ENCODE results near the gene PUS7. TPM values are rescaled to one million over a fixed set of nuclear protein-coding genes. Genes with fewer than 3 reads are reported as not detected.
"Not testable (repeated sequence)": the region's sequence is repeated elsewhere in the genome, so short reads cannot be mapped to it uniquely, and the experiment has no call there.

Gene PUS7
- total RNA-seq, 1 experiment from 2014 or later = 30.7 TPM

GRCh38 chr7:105423987-105424386 is 98.1 kb downstream of the PUS7 start:
- no peaks in the 10 kb centered on the region for H3K9me3 ChIP-seq (ENCODE audit: control insufficient read depth, insufficient read depth, low read depth, low read length)
- no peak for TF ChIP-seq TCF7L2 (IDR thresholded peaks at IDR 0.05; ENCODE audit: low read depth, low read length)
- TF ChIP-seq, protein P1, sequence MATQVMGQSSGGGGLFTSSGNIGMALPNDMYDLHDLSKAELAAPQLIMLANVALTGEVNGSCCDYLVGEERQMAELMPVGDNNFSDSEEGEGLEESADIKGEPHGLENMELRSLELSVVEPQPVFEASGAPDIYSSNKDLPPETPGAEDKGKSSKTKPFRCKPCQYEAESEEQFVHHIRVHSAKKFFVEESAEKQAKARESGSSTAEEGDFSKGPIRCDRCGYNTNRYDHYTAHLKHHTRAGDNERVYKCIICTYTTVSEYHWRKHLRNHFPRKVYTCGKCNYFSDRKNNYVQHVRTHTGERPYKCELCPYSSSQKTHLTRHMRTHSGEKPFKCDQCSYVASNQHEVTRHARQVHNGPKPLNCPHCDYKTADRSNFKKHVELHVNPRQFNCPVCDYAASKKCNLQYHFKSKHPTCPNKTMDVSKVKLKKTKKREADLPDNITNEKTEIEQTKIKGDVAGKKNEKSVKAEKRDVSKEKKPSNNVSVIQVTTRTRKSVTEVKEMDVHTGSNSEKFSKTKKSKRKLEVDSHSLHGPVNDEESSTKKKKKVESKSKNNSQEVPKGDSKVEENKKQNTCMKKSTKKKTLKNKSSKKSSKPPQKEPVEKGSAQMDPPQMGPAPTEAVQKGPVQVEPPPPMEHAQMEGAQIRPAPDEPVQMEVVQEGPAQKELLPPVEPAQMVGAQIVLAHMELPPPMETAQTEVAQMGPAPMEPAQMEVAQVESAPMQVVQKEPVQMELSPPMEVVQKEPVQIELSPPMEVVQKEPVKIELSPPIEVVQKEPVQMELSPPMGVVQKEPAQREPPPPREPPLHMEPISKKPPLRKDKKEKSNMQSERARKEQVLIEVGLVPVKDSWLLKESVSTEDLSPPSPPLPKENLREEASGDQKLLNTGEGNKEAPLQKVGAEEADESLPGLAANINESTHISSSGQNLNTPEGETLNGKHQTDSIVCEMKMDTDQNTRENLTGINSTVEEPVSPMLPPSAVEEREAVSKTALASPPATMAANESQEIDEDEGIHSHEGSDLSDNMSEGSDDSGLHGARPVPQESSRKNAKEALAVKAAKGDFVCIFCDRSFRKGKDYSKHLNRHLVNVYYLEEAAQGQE (IDR thresholded peaks at IDR 0.05; ENCODE audit: insufficient read depth in 1 of 2, low read depth in 2 of 2, low read length in 1 of 2) = no peak
- TF ChIP-seq POLR2AphosphoS5 (IDR thresholded peaks at IDR 0.05; ENCODE audit: low read depth, low read length) = no peak
- intact Hi-C loops (cut with micrococcal nuclease; ENCODE audit: unreplicated experiment) = loop anchor here (10.0 kb wide), 1 partner anchor 309 kb away; no protein-coding TSS in a partner anchor
- ATAC-seq (no peak), DNase-seq (ENCODE audit: low read depth, low spot score) (no peak)
- no peaks in the 10 kb centered on the region for H3K36me3 ChIP-seq (ENCODE audit: control insufficient read depth, insufficient read depth, low read length)
- no peak overlapping the region for H3K4me3 ChIP-seq (ENCODE audit: low read depth in 2 of 2, low read length in 2 of 2)
- BruUV-seq (replicated peaks) = no TSS peak
- ChIA-PET POLR2A (interaction anchor here (0.7 kb wide), 1 partner anchor 148 kb away, joined by 9 read pairs; no protein-coding TSS in a partner anchor), CTCF (no interaction called here)
- in situ Hi-C loops (cut with HindIII; ENCODE audit: low pct_unique_long_range_greater_than_20kb, low sequenced_read_pairs) = no loop called here
- H3K27me3 ChIP-seq (ENCODE audit: control insufficient read depth, insufficient read depth, low read length) = no peaks in the 10 kb centered on the region
- H3K4me1 ChIP-seq (ENCODE audit: control insufficient read depth, insufficient read depth, low read length) = no peaks in the 10 kb centered on the region
- no peak overlapping the region for H3K27ac ChIP-seq (ENCODE audit: low read length)

DNA sequence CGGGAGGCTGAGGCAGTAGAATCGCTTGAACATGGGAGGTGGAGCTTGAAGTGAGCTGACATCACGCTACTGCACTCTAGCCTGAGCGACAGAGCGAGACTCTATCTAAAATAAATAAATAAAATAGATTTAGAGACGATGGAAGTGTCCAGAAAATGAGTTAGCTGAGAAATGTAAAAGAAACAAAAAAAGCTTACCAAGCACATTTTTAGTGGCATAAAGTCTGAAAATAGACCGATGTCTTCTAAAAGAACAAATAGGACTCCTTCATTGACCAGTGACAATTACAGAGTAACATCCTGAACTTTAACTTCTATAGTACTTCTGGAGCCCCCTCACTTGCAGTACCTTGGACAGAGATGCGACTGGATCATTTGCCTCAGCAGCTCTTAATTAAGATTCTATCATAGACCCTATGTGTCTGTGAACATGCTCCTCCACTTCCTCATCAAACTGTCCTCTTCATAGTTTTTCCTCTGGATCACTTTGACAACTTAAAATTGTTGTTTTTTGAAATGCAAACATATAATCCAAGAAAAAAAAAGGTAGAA is 108.1 kb downstream of the PUS7 start:
- CTCF ChIA-PET = no interaction called here
- Histone ChIP-seq H3K27ac (ENCODE audit: low read length) (no peak overlapping the region), H3K9me3 (ENCODE audit: control insufficient read depth, insufficient read depth, low read depth, low read length) (no peaks in the 10 kb centered on the region), H3K4me3 (ENCODE audit: low read depth in 2 of 2, low read length in 2 of 2) (no peak overlapping the region), H3K36me3 (ENCODE audit: control insufficient read depth, insufficient read depth, low read length) (no peaks in the 10 kb centered on the region), H3K4me1 (ENCODE audit: control insufficient read depth, insufficient read depth, low read length) (no peaks in the 10 kb centered on the region; the same call in 1 of the 2 replicates), H3K27me3 (ENCODE audit: control insufficient read depth, insufficient read depth, low read length) (no peaks in the 10 kb centered on the region)
- DNase-seq (ENCODE audit: low read depth, low spot score) (no peak), ATAC-seq (no peak)
- intact Hi-C loops (cut with micrococcal nuclease; ENCODE audit: unreplicated experiment) = no loop called here
- POLR2A ChIA-PET = no interaction called here
- no TSS peak for BruUV-seq (replicated peaks)
- TF ChIP-seq, protein P1 (IDR thresholded peaks at IDR 0.05; ENCODE audit: insufficient read depth in 1 of 2, low read depth in 2 of 2, low read length in 1 of 2) = peak; percentile 58 to 82; a peak in 2 of 4 replicates
- TF ChIP-seq TCF7L2 (IDR thresholded peaks at IDR 0.05; ENCODE audit: low read depth, low read length) = no peak
- in situ Hi-C loops (cut with HindIII; ENCODE audit: low pct_unique_long_range_greater_than_20kb, low sequenced_read_pairs) = no loop called here

- H3K27ac ChIP-seq (ENCODE audit: low read length); H3K36me3 ChIP-seq (ENCODE audit: control insufficient read depth, insufficient read depth, low read length); in situ Hi-C loops (cut with HindIII; ENCODE audit: low pct_unique_long_range_greater_than_20kb, low sequenced_read_pairs); H3K9me3 ChIP-seq (ENCODE audit: control insufficient read depth, insufficient read depth, low read depth, low read length); POLR2A ChIA-PET; H3K27me3 ChIP-seq (ENCODE audit: control insufficient read depth, insufficient read depth, low read length); DNase-seq (ENCODE audit: low read depth, low spot score); H3K4me3 ChIP-seq (ENCODE audit: low read depth in 2 of 2, low read length in 2 of 2); ATAC-seq; BruUV-seq (replicated peaks); intact Hi-C loops (cut with micrococcal nuclease; ENCODE audit: unreplicated experiment); H3K4me1 ChIP-seq (ENCODE audit: control insufficient read depth, insufficient read depth, low read length); CTCF ChIA-PET: not testable (repeated sequence)
These were observed 111.3 kb downstream of the PUS7 start for GRCh38 chr7:105410774-105411173.

DNA sequence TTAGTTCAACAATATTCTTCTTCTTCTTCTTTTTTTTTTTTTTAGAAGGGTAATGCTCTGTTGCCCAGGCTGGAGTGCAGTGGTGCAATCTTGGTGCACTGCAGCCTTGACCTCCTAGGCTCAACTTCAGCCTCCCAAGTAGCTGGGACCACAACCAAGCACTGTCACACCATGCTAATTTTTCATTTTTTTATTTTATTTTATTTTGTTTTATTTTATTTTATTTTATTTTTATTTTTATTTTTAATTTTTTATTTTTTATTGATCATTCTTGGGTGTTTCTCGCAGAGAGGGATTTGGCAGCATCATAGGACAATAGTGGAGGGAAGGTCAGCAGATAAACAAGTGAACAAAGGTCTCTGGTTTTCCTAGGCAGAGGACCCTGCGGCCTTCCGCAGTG is 112.3 kb downstream of the PUS7 start:
- H3K9me3 ChIP-seq (ENCODE audit: control insufficient read depth, insufficient read depth, low read depth, low read length); H3K27ac ChIP-seq (ENCODE audit: low read length); H3K4me1 ChIP-seq (ENCODE audit: control insufficient read depth, insufficient read depth, low read length); in situ Hi-C loops (cut with HindIII; ENCODE audit: low pct_unique_long_range_greater_than_20kb, low sequenced_read_pairs); DNase-seq (ENCODE audit: low read depth, low spot score); H3K36me3 ChIP-seq (ENCODE audit: control insufficient read depth, insufficient read depth, low read length); H3K27me3 ChIP-seq (ENCODE audit: control insufficient read depth, insufficient read depth, low read length); CTCF ChIA-PET; BruUV-seq (replicated peaks); intact Hi-C loops (cut with micrococcal nuclease; ENCODE audit: unreplicated experiment); ATAC-seq; H3K4me3 ChIP-seq (ENCODE audit: low read depth in 2 of 2, low read length in 2 of 2): not testable (repeated sequence)
- POLR2A ChIA-PET = interaction anchor here (0.6 kb wide), 1 partner anchor 117 kb away, joined by 3 read pairs; no protein-coding TSS in a partner anchor
